ENCODE results near the gene SETD9. TPM values are rescaled to one million over a fixed set of nuclear protein-coding genes. Genes with fewer than 3 reads are reported as not detected.

The SETD9 gene
- total and polyA plus RNA-seq, 2 donors from 2014 or later: 8.0 to 9.3 TPM

- FAIRE-seq: no peak
- no peak overlapping the region for H3K27ac ChIP-seq (ENCODE audit: low read depth in 2 of 2, low read length in 2 of 2)
- H3K36me3 ChIP-seq (ENCODE audit: control insufficient read depth in 2 of 3, insufficient read depth in 3 of 3, low read length in 3 of 3): peaks cover 6 to 21% (median 20%) of the 10 kb centered on the region in 3 donors
- H3K9me3 ChIP-seq (ENCODE audit: control insufficient read depth in 2 of 3, insufficient read depth in 1 of 3, low read length in 3 of 3): no peaks in the 10 kb centered on the region
- intact Hi-C loops (cut with DNase I): no loop called here
- H3K4me1 ChIP-seq (ENCODE audit: control insufficient read depth in 2 of 3, insufficient read depth in 2 of 3, low read depth in 1 of 3, low read length in 3 of 3): no peaks in the 10 kb centered on the region
- no peak for DNase-seq
- no peak overlapping the region for H3K4me3 ChIP-seq (ENCODE audit: low read length in 3 of 3)
- H3K27me3 ChIP-seq (ENCODE audit: control insufficient read depth, insufficient read depth, low read length): no peaks in the 10 kb centered on the region
- H3K9ac ChIP-seq (ENCODE audit: low read length in 3 of 3): no peak overlapping the region
- TF ChIP-seq, protein P1, sequence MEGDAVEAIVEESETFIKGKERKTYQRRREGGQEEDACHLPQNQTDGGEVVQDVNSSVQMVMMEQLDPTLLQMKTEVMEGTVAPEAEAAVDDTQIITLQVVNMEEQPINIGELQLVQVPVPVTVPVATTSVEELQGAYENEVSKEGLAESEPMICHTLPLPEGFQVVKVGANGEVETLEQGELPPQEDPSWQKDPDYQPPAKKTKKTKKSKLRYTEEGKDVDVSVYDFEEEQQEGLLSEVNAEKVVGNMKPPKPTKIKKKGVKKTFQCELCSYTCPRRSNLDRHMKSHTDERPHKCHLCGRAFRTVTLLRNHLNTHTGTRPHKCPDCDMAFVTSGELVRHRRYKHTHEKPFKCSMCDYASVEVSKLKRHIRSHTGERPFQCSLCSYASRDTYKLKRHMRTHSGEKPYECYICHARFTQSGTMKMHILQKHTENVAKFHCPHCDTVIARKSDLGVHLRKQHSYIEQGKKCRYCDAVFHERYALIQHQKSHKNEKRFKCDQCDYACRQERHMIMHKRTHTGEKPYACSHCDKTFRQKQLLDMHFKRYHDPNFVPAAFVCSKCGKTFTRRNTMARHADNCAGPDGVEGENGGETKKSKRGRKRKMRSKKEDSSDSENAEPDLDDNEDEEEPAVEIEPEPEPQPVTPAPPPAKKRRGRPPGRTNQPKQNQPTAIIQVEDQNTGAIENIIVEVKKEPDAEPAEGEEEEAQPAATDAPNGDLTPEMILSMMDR (IDR thresholded peaks at IDR 0.05; ENCODE audit: borderline replicate concordance, extremely low read depth, insufficient read depth): no peak
Measured at GRCh38 chr5:56922922-56923321, 13.5 kb downstream of the SETD9 start.

DNA sequence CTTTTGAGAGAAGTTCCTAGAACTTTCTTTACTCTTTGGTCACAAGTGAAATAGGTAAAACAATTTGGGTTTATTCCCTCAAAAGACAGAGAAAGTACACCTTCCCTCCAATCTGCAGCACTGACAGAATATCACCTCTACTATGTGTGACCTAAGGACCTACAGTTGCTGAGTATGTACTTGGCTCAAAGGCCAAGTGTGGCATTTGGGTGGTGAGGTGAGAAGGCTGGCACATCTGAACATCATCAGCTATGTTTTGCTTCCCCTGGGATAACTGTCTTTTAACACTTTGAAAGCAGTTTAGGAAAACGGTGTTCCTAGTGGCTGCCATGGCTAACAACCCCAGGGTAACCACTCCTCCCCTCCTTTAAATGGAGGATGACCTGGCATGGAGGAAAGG, 24.9 kb downstream of the SETD9 start:
- Histone ChIP-seq H3K4me1 (ENCODE audit: control insufficient read depth in 2 of 3, insufficient read depth in 2 of 3, low read depth in 1 of 3, low read length in 3 of 3) (no peaks in the 10 kb centered on the region), H3K27ac (ENCODE audit: low read depth in 2 of 2, low read length in 2 of 2) (no peak overlapping the region), H3K27me3 (ENCODE audit: control insufficient read depth, insufficient read depth, low read length) (no peaks in the 10 kb centered on the region), H3K36me3 (ENCODE audit: control insufficient read depth in 2 of 3, insufficient read depth in 3 of 3, low read length in 3 of 3) (peaks cover 13 to 33% (median 26%) of the 10 kb centered on the region in 3 donors), H3K9me3 (ENCODE audit: control insufficient read depth in 2 of 3, insufficient read depth in 1 of 3, low read length in 3 of 3) (no peaks in the 10 kb centered on the region), H3K9ac (ENCODE audit: low read length in 3 of 3) (no peak overlapping the region), H3K4me3 (ENCODE audit: low read length in 3 of 3) (no peak overlapping the region)
- intact Hi-C loops (cut with DNase I): no loop called here
- FAIRE-seq: no peak
- DNase-seq: no peak
- TF ChIP-seq, protein P1 (IDR thresholded peaks at IDR 0.05; ENCODE audit: borderline replicate concordance, extremely low read depth, insufficient read depth): no peak

DNA sequence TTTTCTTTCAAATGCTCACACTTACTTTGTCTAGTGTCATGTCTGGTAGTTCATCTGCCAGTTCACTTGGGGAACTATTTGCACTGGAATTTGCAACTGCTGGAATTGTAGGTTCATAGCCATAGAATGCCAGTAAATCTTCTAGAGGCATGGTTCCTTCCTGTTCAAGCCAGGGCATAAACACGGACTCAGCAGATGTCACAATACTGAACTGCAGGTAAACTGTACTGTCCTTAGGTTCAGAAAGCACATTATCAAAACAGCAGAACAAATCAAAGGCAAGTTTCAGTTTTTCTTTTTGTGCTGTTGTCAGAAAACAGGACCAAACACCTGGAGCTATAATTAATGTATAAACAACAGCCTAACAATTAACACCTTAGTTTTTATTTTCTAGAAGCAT, 29.5 kb downstream of the SETD9 start:
- Histone ChIP-seq H3K4me1 (ENCODE audit: control insufficient read depth in 2 of 3, insufficient read depth in 2 of 3, low read depth in 1 of 3, low read length in 3 of 3) (no peaks in the 10 kb centered on the region), H3K27me3 (ENCODE audit: control insufficient read depth, insufficient read depth, low read length) (no peaks in the 10 kb centered on the region), H3K9me3 (ENCODE audit: control insufficient read depth in 2 of 3, insufficient read depth in 1 of 3, low read length in 3 of 3) (no peaks in the 10 kb centered on the region), H3K9ac (ENCODE audit: low read length in 3 of 3) (no peak overlapping the region), H3K27ac (ENCODE audit: low read depth in 2 of 2, low read length in 2 of 2) (no peak overlapping the region), H3K36me3 (ENCODE audit: control insufficient read depth in 2 of 3, insufficient read depth in 3 of 3, low read length in 3 of 3) (peaks cover 19 to 37% (median 30%) of the 10 kb centered on the region in 3 donors), H3K4me3 (ENCODE audit: low read length in 3 of 3) (no peak overlapping the region)
- FAIRE-seq: no peak
- intact Hi-C loops (cut with DNase I): no loop called here
- TF ChIP-seq, protein P1 (IDR thresholded peaks at IDR 0.05; ENCODE audit: borderline replicate concordance, extremely low read depth, insufficient read depth): no peak
- no peak for DNase-seq

DNA sequence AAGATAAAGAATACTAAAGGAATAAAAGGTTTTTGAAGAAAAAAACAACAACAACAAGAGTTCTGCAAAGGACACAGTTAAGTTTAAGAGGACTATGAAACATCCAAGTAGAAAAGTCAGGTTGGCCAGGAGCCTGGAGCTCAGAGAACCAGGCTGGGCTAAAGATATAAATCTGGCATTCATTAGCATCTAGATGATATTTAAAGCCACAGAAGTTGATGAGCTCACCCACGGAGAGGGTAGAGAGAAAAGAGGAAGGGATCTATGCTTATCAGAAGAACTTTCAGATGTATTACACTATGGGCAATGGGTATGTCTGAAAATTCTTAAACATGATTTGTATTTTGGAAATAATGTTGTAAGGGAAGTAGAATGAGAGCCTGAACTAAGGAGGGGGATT, 32.6 kb downstream of the SETD9 start:
- TF ChIP-seq, protein P1 (IDR thresholded peaks at IDR 0.05; ENCODE audit: borderline replicate concordance, extremely low read depth, insufficient read depth): no peak
- Histone ChIP-seq H3K27ac (ENCODE audit: low read depth in 2 of 2, low read length in 2 of 2) (no peak overlapping the region), H3K4me3 (ENCODE audit: low read length in 3 of 3) (no peak overlapping the region), H3K27me3 (ENCODE audit: control insufficient read depth, insufficient read depth, low read length) (no peaks in the 10 kb centered on the region), H3K9me3 (ENCODE audit: control insufficient read depth in 2 of 3, insufficient read depth in 1 of 3, low read length in 3 of 3) (no peaks in the 10 kb centered on the region), H3K36me3 (ENCODE audit: control insufficient read depth in 2 of 3, insufficient read depth in 3 of 3, low read length in 3 of 3) (peaks cover 17 to 37% (median 28%) of the 10 kb centered on the region in 3 donors), H3K4me1 (ENCODE audit: control insufficient read depth in 2 of 3, insufficient read depth in 2 of 3, low read depth in 1 of 3, low read length in 3 of 3) (no peaks in the 10 kb centered on the region), H3K9ac (ENCODE audit: low read length in 3 of 3) (no peak overlapping the region)
- FAIRE-seq: no peak
- DNase-seq: no peak
- intact Hi-C loops (cut with DNase I): no loop called here
